ENCODE measurements around the gene SLC24A3.

Gene SLC24A3

GRCh38 chr20:19431316-19431700, 218.9 kb downstream of the SLC24A3 start:
- no peak for DNase-seq

DNA sequence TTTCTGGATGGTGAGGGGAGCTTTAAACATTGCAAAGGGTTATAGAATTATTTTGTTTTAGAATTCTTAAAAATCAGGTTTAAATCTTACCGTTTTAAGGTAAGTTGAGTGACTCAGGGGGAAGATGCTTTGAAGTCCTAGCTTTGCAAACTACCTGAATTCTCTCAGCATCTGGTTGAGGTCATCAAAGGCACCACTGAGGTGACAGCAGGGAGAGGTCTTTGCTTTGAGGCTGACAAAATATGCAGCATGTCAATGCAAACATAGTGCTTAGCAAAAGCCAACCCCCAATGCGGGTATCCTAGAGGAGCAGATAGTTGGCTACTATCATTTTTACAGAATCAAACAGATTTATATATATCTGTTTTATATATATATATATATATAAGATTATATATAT, 219.5 kb downstream of the SLC24A3 start:
- no peak for DNase-seq

DNA sequence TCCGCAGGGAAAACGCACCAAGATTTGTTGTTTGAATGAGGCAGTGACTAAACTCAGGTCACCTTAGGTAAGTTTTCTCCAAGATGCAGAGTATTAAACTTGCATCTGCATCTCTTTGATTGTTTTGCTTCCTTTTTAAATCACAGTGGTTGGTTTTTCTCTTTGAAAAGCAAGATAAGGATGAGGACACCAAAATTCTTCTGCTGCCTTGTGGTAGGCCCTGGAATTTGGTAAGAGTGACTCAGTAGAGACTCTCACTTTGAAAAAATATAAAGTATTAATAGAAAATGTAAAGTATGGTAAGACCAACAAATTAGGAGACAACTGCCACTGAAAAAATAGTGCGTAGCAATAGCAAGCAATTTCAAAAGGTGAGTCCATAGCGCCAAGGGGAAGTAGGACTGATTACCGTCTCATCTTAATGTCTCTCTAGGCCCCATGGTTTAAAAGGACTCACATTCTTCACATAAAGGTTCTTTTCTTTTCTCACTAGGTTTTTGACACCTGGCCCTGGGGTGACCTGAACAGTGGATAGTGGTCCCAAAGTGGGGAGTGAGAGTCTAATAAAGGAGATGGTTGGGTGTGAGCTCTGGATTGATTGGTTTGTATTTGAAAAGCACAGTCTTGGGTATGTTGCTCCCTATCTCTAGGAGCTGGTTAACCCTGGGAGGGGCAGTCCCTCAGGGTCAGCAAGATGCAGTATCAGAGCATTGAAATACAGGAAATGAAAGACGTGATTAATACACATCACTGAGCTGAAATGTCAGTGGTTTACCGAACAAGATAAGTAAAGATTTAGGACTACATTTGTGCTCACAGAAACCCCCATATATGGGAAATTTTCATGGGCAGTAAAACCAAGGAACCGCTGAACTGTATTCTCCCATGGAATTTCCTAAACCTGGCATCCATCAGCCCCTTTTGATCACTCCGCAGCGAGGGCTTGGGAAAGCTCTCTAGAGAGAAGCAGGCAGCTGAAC, 221.2 kb downstream of the SLC24A3 start:
- no peak for DNase-seq

GRCh38 chr20:19435316-19435715, 222.9 kb downstream of the SLC24A3 start:
- no peak for DNase-seq

DNA sequence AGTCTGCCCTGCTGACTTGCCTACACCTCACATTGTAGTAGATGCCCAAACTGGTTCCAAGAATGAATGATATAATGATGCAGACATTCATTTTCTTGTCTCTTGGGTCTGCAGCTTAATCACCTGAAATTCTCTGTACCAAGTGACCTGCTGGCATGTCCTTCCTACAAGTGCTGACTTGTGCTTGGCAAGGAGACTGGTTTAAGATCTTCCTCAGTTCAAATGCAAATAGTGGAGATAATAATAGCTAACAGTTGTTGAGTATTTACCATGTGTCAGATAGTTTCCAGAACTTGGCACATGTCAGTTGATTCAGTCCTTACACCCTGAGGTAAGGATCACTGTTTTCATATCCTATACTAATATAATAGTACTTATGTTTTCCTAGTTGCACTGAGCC, 223.4 kb downstream of the SLC24A3 start:
- peak in 1 of 2 experiments; percentile 16 for DNase-seq

DNA sequence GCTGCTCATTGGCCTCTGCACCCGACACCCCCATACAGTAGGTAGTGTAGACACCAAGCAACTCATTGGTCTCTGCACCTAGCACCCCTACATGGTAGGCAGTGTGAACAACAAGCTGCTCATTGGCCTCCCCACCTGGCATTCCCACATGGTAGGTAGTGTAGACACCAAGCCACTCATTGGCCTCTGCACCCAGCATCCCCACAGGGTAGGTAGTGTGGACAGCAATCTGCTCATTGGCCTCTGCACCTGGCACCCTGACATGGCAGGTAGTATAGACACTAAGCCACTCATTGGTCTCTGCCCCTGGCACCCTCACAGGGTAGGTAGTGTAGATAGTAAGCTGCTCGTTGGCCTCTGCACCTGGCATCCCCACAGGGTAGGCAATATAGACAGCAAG, 226.0 kb downstream of the SLC24A3 start:
- no peak for DNase-seq

DNA sequence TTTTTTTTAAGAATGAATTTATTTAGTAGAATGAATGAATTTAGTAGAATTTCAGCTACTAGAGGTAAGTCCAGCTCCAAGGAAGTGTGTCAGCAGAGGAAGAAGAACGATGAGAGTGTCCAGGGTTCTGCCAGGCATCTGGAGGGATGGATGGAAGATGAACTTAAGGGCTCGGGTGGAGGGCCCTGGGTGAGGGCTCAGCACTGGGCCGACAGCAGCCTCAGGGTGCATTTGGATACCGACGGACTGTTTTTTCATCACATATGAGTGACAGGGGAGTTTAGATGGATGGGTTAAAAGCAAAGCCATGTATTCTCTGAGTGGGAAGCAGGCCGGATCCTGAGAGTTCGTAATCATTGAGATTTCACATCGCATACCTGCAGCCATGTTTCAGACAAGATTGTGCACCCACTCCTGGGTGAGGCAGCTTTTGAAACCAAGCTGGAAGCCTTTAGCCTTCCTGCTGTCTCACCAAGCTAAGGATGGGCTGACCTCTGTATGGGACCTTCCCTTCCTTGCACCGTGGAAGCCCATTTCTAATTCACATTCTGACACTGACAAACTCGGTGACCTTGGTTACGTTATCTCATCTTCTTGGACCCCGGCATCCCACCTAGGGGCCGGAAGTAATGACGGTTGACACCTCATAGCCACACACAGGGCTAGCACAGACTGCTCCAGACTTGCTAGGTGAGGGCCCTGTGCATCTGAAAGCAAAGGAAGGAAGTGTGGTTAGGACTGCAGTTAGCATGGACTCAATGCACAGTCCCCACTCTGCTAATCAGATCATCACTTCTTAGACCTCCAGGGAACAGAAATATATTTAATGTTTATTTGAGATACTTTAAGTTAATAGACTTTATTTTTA, 228.5 kb downstream of the SLC24A3 start:
- DNase-seq: no peak

- DNase-seq: no peak
These were observed 233.8 kb downstream of the SLC24A3 start for GRCh38 chr20:19446246-19446645.

- no peak for DNase-seq
These were observed 236.2 kb downstream of the SLC24A3 start for GRCh38 chr20:19448632-19449031.

GRCh38 chr20:19449051-19449450, 236.6 kb downstream of the SLC24A3 start:
- DNase-seq: no peak

GRCh38 chr20:19451231-19451922, 238.9 kb downstream of the SLC24A3 start:
- DNase-seq: no peak

DNA sequence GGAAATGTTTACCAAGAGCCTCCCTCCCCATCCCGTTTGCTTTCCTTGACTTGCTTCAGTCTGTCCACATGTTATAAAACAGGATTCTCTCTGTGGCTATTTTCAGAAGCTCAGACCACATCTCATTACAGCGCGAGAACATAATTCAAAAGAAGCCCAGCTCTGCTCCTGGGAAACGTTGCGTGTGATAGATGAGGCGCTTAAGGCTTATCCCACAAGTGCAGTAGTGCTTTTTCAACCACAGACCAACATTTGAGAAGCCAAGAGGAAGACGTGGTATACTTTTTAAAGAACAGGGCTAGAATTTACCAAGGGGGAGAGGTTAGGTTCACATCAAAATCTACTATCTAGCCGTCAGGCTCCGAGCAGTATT, 239.5 kb downstream of the SLC24A3 start:
- DNase-seq: no peak

DNA sequence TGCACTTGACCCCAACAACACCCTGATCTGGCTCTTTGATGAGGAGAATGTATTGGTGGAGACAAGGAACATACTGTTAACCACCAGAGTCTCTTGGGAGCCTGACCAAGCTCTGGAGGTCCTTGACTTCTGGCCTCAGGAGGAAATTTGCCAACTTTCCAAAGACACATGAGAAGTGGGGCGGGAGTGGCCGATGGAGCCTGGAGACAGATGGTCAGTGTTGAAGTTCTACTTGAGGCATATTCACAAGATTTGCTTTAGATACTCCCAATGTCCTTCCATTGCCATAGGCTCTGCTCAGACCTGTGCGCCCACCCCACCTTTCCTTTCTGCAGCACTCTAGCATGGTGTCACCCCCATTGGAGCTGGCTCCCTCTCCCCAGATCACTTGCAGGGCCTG, 241.0 kb downstream of the SLC24A3 start:
- no peak for DNase-seq

- DNase-seq: no peak
These were observed 241.4 kb downstream of the SLC24A3 start for GRCh38 chr20:19453862-19454261.

DNA sequence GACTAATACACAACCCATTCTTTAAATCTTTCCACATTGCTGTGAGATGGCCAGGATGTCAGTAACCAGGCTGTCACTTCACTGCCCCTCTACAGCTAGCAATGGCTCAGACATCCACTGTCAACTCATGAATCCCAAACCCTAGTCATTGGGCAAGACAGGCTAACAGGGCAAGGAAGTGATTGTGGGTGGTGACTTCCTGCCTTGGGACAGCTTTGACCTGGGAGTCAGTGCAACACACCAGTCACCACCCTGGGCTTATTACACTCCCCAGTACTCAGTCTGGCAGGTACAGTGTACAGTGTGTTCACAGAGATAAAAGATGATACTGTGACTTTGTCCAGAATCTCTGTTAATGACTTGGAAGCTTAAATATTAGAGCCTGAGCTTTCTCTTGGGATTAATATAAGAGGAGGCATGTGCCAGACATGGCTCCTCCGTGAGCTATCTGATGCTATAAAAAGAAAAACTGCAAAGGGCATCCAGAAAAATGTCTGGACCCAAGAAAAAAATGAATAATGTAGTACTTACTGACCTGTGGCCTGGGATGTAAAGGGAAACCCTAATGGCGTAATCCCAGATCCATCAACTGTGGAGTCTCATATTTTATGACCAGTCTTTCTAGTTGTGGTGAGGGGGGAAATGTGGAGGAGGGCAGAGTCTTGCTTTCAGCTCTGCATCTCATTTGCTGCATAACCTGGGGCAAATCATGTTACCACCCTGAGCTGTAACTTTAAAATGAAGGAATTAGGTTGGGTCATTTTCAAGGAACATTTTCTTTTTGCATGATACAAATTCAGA, 244.4 kb downstream of the SLC24A3 start:
- DNase-seq: no peak

DNA sequence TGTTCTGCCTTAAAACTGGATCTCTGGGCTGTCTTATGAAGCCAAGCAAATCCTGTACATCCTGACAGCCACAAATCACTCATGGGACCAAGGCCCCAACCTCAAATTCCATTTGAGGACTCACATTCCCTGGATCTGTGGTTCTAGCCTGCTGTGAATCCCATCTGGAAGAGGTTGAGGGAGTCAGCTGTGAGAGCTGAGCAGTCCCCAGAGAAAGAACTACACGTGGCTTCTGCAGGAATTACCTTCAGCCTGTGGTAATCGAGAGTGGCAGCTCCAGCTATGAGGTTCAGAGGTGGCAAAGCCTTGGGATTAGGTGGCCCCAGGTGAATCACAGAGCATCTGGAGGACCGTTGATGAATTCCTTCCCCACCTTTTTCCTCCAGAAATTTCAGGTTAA, 245.2 kb downstream of the SLC24A3 start:
- no peak for DNase-seq

DNA sequence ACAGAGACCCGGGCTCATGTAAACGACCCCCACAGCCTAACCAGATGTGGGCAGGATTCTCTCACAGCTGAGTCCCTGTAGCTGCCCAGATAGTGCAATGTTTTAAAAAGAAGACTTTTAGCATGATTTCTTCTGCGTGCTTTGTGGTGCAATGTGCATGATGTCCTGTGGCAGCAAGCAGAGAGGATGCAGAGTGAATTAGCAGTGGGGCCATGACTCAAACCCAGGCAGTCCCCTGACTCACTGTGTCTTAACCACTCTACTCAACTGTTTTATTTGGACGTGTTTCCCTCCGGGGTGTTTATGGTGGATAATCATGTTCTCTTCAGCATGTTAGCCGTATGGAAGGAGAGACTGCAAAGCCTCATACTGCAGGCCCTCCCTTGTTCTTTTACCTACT, 247.9 kb downstream of the SLC24A3 start:
- no peak for DNase-seq

- DNase-seq: no peak
These were observed 250.0 kb downstream of the SLC24A3 start for GRCh38 chr20:19462491-19462890.

DNA sequence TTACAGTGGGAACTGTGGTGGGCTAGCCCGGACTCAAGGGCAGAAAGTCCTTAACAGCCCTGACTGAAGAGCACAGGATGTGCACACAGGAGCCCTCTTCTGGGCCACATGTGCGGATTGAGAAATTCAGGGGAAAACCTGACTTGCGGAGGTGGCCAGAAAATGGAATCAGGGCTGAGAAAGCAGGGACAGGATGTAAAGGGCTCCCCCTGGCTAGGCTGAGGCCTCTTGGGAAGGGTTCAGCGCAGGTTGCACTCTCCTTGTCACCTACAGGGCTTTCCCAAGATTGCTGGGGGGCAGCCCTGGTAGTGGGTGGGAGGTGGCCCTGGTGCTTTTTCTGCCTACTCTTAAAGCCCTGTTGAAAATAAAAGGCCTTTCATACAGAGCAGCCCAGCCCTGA, 251.2 kb downstream of the SLC24A3 start:
- no peak for DNase-seq

DNA sequence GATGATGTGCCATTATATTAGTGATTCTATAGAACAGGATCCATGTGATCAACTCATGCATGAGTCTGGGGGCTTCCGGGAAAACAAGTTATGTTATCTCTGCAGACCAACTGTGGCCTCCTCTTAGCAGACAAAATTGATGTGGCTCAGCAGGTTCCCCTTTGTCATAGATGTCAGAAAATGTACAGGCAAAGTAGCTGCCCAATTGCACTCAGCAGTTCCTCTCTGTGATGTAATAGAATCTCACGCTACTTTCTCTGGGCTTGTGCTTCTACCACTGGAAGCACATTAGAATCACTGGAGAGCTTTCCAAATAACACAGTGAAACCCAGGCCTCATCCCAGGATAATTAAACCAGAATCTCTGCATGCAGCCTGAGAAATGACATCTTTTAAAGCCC, 253.1 kb downstream of the SLC24A3 start:
- no peak for DNase-seq

DNA sequence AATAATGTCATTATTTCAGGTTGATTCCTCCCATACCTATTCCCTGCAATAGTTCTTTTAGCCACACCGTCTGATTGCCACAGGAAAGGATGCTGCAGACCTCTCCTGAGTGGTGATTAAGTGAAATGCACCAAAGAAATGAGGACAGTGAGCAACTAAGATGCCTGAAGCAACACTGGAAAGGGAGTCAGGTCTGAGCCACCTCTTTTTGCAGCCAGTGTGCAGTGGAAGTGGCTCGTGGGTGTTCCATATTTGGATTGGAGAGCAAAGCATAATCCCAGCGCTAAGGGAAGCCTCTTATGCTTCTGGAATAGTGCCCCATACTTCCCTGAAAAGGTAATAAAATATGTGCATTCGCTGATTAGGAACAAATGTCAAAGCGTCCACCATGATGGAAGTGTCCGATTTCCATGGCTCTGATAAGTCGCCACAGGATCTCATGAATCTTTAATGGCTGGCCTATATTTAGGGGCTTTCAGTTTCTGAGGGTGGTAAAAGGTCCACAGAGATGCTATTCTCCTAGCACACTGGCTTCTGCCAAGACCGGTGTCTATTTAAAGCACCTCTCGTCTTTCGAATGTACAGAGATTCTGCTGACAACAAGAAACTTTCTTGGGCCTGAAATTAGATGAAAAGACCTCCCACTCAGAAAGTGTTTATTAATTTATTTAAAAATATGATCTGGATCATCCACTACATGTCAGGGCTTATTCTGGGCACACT, 253.9 kb downstream of the SLC24A3 start:
- no peak for DNase-seq

Data from NCI-H446 (cell line).